ENCODE results near the gene MAGI1. TPM values are rescaled to one million over a fixed set of nuclear protein-coding genes. Genes with fewer than 3 reads are reported as not detected.
"Not testable (repeated sequence)": the region's sequence is repeated elsewhere in the genome, so short reads cannot be mapped to it uniquely, and the experiment has no call there.

Gene MAGI1
- total RNA-seq, 2 donors from 2014 or later: 27.9 to 31.5 TPM

DNA sequence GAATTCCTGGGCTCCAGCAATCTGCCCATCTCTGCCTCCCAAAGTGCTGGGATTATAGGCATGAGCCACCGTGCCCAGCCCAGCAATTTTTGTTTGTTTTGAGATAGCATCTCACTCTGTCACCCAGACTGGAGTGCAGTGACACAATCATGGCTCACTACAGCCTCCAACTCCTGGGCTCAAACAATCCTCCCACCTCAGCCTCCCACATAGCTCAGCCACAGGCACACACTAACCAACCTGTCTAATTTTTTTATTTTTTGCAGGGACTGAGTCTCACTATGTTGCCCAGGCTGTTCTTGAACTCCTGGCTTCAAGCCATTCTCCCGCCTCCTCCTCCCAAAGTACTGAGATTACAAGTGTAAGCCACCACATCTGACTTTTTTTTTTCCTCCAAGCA is 7.6 kb upstream of the MAGI1 start:
- DNase-seq (ENCODE audit: low spot score): not testable (repeated sequence)
- intact Hi-C loops (cut with DNase I): loop anchor here in 1 of 2 donors (10.0 kb wide), 1 partner anchor 152 kb away; no protein-coding TSS in a partner anchor

GRCh38 chr3:66041828-66042227 is 3.1 kb upstream of the MAGI1 start:
- intact Hi-C loops (cut with DNase I): loop anchor here in 1 of 2 donors (10.0 kb wide), 1 partner anchor 147 kb away; no protein-coding TSS in a partner anchor
- no peak for DNase-seq (ENCODE audit: low spot score)

GRCh38 chr3:66041116-66041515 is 2.4 kb upstream of the MAGI1 start:
- DNase-seq (ENCODE audit: low spot score): no peak
- intact Hi-C loops (cut with DNase I): loop anchor here in 1 of 2 donors (10.0 kb wide), 1 partner anchor 146 kb away; no protein-coding TSS in a partner anchor

- peak; percentile 84 for DNase-seq (ENCODE audit: low spot score)
- intact Hi-C loops (cut with DNase I): loop anchor here in 1 of 2 donors (5.0 to 10.0 kb wide), 2 partner anchors 78 to 255 kb away; no protein-coding TSS in a partner anchor
Observed at GRCh38 chr3:66039590-66039887, 821 bp upstream of the MAGI1 start.

- no peak for DNase-seq (ENCODE audit: low spot score)
- intact Hi-C loops (cut with DNase I): loop anchor here in 1 of 2 donors (5.0 to 10.0 kb wide), 2 partner anchors 79 to 254 kb away; no protein-coding TSS in a partner anchor
Observed at GRCh38 chr3:66038384-66038725, 363 bp downstream of the MAGI1 start.

DNA sequence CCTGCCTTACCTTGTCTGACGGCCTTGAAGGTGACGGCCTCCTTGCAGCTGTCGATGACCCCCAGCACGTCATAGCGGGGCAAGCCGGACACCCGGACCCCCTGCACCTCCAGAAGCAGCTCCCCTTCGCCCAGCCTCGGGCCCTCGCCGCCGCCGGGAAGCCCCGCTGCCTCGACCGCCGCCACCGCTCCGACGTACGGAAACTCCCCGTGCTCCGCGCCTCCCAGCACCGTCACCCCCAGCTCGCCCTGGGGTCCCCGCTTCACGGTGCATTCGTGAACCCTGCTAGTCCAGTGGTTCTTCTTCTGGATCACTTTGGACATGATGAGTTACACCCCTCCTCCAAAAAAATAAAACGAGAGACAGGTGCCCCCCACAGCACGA is 740 bp downstream of the MAGI1 start:
- intact Hi-C loops (cut with DNase I): loop anchor here in 1 of 2 donors (5.0 to 10.0 kb wide), 2 partner anchors 79 to 253 kb away; no protein-coding TSS in a partner anchor
- peak; percentile 82 for DNase-seq (ENCODE audit: low spot score)

DNA sequence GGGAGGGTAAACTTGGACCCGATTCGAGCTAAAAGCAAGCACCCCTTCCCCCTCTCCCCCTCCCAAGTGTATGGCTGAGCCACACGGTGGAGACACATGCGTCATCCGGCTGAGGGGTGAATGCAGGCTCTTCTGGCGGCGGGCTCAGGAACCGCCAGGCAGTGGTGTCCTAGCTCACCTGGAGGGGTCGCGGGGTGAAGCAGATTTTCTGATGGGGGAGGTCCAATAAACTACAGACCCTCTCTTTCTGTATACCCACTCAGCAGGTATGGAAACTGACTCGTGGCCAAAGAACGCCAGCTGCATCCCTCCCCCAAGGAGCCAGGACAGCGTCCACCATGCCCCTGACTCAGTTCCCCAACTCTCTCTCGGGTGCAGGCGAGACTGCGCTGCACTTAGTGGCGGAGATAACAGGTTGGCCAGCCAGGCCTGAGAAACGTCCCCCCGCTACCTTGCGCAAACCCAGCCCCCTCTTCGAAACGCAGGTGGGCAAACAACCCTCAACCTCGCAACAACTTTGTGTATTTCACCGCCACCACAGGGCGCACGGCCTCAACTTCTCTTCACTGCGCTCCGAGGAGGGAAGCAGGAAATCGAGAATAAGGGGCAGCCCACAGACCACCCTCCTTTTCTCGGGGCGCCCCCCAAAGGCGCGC is 1.3 kb downstream of the MAGI1 start:
- intact Hi-C loops (cut with DNase I): loop anchor here in 1 of 2 donors (5.0 to 10.0 kb wide), 2 partner anchors 80 to 253 kb away; no protein-coding TSS in a partner anchor
- no peak for DNase-seq (ENCODE audit: low spot score)

DNA sequence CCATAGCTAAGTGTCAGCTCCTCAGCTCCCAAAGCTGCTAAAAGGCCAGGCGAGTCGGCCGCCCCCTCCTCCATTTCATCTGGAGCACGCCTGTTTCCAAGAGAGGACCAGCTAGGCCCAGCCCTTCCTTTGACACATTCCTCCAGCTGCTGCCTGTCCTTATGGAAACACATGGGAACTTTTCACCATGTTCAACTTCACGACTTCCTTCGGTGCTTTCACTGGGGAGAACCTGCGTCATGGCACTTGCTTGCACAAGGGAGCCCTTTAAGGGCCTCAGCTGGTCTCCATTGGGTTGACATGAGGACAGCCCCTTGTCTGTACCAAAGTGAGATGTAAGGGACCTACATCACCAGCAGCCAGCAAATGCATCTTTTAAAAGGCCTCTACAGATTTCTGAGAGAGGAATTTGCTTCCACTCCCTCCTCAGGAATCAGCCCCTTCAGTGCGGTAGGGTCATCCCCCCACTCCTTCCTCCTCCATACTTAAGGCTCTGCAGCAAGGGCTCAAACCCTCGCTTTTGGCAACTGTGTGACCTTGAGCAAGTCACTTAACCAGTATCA is 2.1 kb downstream of the MAGI1 start:
- DNase-seq (ENCODE audit: low spot score): no peak
- intact Hi-C loops (cut with DNase I): loop anchor here in 1 of 2 donors (5.0 to 10.0 kb wide), 2 partner anchors 81 to 252 kb away; no protein-coding TSS in a partner anchor

- intact Hi-C loops (cut with DNase I): loop anchor here in 1 of 2 donors (5.0 to 10.0 kb wide), 2 partner anchors 81 to 251 kb away; no protein-coding TSS in a partner anchor
- DNase-seq (ENCODE audit: low spot score): no peak
Observed at GRCh38 chr3:66035763-66036477, 2.8 kb downstream of the MAGI1 start.

- intact Hi-C loops (cut with DNase I): loop anchor here in 1 of 2 donors (10.0 kb wide), 1 partner anchor 249 kb away; no protein-coding TSS in a partner anchor
- no peak for DNase-seq (ENCODE audit: low spot score)
Observed at GRCh38 chr3:66033241-66034138, 5.2 kb downstream of the MAGI1 start.

GRCh38 chr3:66031102-66031698 is 7.5 kb downstream of the MAGI1 start:
- intact Hi-C loops (cut with DNase I): loop anchor here in 1 of 2 donors (10.0 kb wide), 1 partner anchor 246 kb away; no protein-coding TSS in a partner anchor

DNA sequence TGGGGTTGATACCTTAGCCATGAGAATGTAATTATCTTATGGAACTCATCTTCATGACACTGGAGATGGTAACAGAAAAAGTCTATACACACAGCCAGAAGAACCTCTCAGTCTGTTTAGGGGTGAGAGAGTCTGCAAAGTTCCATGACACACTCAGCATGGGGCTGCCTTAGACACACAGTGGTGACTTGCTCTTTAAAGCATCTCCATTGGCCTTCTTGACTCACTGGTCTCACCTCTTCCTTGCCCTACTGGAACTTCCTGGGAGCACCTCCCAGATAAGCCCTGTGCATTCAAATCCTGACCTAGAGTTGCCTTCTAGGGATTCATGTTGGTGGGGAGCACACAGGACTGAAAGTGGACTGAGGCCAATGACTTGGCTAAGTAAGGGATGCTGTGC is 9.3 kb downstream of the MAGI1 start:
- intact Hi-C loops (cut with DNase I): no loop called here
- DNase-seq (ENCODE audit: low spot score): no peak

More at GRCh38 chr3:66031102-66031698, 7.5 kb downstream of the MAGI1 start:
- no peak for DNase-seq (ENCODE audit: low spot score)

GRCh38 chr3:66029014-66029413 is 9.7 kb downstream of the MAGI1 start:
- intact Hi-C loops (cut with DNase I): no loop called here
- DNase-seq (ENCODE audit: low spot score): no peak

- no peak for DNase-seq (ENCODE audit: low spot score)
- intact Hi-C loops (cut with DNase I): no loop called here
Observed at GRCh38 chr3:66028457-66028856, 10.3 kb downstream of the MAGI1 start.

DNA sequence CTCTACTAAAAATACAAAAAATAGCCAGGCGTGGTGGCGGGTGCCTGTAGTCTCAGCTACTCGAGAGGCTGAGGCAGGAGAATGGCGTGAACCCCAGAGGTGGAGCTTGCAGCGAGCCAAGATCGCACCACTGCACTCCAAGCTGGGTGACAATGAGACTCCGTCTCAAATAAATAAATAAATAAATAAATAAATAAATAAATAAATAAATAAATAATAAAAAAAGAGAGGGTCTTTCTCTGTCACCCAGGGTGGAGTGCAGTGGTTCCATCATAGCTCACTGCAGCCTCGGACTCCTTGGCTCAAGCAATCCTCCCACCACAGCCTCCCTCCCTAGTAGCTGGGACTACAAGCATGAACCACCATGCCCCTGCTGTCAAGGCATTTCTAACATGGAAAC is 11.6 kb downstream of the MAGI1 start:
- DNase-seq (ENCODE audit: low spot score); intact Hi-C loops (cut with DNase I): not testable (repeated sequence)

DNA sequence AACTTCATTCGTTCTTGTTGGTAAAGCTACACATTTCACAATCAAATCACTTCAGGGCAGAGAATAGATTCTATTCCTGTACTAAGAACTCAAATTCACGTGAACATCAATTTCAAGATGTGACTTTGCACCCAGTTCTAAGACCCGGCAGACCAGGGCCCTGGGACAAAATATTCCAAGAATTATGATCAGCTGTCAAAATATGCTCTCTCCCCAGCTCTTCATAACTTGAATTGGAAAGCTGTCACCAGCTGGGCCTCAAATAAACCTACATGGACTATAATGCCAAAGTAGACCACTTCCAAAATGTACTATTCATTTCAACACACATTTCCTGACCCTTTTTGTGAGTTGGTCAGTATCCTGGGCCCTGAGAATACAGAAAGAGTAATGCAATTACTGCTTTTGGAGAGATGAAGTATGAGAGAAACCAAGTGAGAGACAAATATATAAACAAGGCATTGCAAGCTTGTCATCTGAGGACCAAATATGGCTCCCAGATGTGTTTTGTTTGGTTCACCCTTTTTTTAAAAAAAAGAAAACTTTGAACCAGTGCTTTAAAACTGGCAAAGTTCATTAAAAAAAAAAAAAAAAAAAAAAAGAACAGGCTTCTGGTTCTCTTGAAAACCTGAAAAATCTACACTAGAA is 14.9 kb downstream of the MAGI1 start:
- intact Hi-C loops (cut with DNase I): no loop called here
- no peak for DNase-seq (ENCODE audit: low spot score)

DNA sequence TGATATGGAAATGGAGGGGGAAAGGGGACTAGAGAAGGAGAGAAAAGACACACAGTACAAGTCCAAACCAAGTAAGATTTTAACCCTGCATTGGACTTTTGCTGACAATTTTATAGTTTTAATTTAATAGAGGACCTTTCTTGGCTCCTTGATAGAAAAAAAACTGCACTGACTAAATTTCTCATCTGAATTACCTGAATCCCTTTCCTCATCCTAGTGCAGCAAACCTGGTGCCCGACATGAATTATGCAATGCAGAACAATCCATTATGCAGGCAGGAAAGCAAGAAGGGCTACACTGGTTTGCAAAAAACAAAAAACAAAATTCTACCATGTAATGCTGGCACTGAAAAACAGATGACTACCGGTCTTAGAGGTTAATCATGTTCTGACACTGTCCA is 15.5 kb downstream of the MAGI1 start:
- intact Hi-C loops (cut with DNase I): no loop called here
- no peak for DNase-seq (ENCODE audit: low spot score)

DNA sequence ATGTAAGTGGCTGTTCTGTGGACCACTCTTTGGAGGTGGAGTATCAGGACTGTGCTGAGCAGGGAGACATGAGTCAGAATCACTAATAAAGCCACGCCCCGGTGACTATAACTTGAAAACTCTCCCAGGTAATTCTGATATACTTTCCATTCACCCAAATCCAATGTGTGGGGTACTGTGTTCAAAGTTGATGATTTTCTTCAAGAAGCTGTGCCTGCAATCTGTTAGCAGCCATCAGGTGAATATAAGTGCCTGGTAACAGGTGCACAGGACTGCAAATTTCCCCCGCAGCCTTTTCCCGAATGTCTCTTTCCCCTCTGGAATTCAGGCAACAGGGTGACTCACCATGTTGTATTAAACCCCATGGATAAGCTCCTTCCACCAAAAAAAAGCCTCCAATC is 17.0 kb downstream of the MAGI1 start:
- DNase-seq (ENCODE audit: low spot score): no peak
- intact Hi-C loops (cut with DNase I): no loop called here

All from posterior vena cava (tissue), 2 donors.